Endothelial cell of umbilical vein (primary cell): ENCODE measurements around the gene KSR1.

Source experiments
- EZH2 ChIP-seq: IDR thresholded peaks from 2 replicates; pipeline ENCODE4 v1.6.1; 2012; ENCODE audit warnings: borderline replicate concordance, low read depth, mild to moderate bottlenecking, moderate library complexity, low read length, inconsistent platforms; ENCODE audit not compliant: severe bottlenecking
- POLR2A ChIP-seq: IDR thresholded peaks from 2 replicates; pipeline ENCODE4 v1.6.1; 2012; ENCODE audit warnings: low read depth, mild to moderate bottlenecking, control low read depth, low read length
- POLR2AphosphoS5 ChIP-seq: IDR thresholded peaks from 2 replicates; pipeline ENCODE4 v1.6.1; 2012; ENCODE audit warnings: low read depth, mild to moderate bottlenecking, control low read depth, low read length, moderate library complexity; ENCODE audit not compliant: insufficient read depth
- TF ChIP-seq, protein P1 (sequence below), 2 donors: IDR thresholded peaks; 1 replicate in 1 of 2; 2 replicates in 1 of 2; pipeline ENCODE4 v1.5.1; 2011; ENCODE audit warnings: low read length in 2 of 2, mild to moderate bottlenecking in 2 of 2, moderate library complexity in 2 of 2, control low read depth in 1 of 2, inconsistent platforms in 1 of 2, low read depth in 1 of 2; ENCODE audit not compliant: insufficient read depth in 1 of 2; ENCODE audit errors: extremely low read depth in 1 of 2

- TF ChIP-seq, protein P1, sequence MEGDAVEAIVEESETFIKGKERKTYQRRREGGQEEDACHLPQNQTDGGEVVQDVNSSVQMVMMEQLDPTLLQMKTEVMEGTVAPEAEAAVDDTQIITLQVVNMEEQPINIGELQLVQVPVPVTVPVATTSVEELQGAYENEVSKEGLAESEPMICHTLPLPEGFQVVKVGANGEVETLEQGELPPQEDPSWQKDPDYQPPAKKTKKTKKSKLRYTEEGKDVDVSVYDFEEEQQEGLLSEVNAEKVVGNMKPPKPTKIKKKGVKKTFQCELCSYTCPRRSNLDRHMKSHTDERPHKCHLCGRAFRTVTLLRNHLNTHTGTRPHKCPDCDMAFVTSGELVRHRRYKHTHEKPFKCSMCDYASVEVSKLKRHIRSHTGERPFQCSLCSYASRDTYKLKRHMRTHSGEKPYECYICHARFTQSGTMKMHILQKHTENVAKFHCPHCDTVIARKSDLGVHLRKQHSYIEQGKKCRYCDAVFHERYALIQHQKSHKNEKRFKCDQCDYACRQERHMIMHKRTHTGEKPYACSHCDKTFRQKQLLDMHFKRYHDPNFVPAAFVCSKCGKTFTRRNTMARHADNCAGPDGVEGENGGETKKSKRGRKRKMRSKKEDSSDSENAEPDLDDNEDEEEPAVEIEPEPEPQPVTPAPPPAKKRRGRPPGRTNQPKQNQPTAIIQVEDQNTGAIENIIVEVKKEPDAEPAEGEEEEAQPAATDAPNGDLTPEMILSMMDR (IDR thresholded peaks at IDR 0.05; ENCODE audit: extremely low read depth in 1 of 2, insufficient read depth in 1 of 2, low read depth in 1 of 2, low read length in 2 of 2) = no peak
- TF ChIP-seq POLR2A = no peak
- no peak for TF ChIP-seq POLR2AphosphoS5
- no peak for TF ChIP-seq EZH2
Measured at GRCh38 chr17:27493088-27493487, 36.8 kb downstream of the KSR1 start.
